NCI-H446 (cell line): Measurements from ENCODE around the gene ZNF106.

Source experiments
- DNase-seq, 2 experiments: peaks; one replicate each; lab custom pipeline; 2025; lab: John Stamatoyannopoulos, UW

Gene ZNF106

GRCh38 chr15:42367041-42367440, 123.9 kb downstream of the ZNF106 start:
- no peak for DNase-seq

DNA sequence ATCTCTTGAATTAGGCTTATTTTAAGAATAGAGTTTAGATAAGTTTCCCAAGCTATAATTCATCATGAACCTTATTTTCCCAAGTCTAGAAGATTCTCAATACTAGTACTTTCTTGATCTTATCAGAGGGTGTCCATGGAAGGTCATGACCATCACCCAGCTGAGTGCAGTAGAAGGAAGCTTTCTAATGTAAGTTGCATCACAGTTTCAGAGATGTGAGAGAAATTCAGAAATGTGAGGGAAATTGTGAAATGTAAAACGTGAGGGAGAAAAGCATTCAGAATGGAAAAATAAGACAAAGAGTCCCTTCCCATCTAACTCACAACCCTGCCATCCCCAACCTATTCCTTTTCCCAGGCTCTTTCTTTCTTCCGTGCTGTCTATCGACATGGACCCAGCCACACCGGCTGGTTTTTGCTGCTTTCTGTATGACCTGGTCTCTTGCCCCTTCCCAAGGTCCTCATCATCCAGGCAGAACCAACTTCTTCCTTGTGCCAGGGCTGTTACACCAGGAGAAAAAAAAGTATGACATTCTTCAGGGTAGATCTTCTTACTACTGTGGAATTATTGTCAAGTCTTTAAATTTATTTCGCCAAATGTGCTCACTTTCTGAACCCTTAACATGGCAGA, 124.9 kb downstream of the ZNF106 start:
- no peak for DNase-seq

GRCh38 chr15:42364529-42364928, 126.4 kb downstream of the ZNF106 start:
- DNase-seq, result no peak

DNA sequence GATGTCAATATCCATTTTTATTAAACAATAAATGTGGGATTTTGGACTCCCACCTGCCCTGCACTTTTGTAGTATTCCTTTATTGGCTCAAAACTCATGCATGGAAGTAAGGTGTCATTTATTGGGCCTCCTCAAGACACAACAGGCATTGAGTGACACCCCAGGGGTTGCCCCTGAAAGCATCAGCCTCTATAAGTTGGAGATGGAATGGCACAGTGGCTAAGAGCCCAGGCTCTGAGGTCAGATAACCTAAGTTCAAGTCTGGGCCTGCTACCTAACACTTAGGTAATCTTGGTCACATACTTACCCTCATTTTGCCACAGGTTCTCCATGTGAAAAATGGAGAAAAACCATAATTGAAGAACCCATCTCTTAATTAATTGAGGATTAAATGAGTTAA, 127.0 kb downstream of the ZNF106 start:
- DNase-seq, result no peak

GRCh38 chr15:42363487-42363886, 127.5 kb downstream of the ZNF106 start:
- no peak for DNase-seq
